Right atrium auricular region (tissue), 2 donors: ENCODE data around the gene CT47A7. TPM values are rescaled to one million over a fixed set of nuclear protein-coding genes. Genes with fewer than 3 reads are reported as not detected.
"Not testable (repeated sequence)": the region's sequence is repeated elsewhere in the genome, so short reads cannot be mapped to it uniquely, and the experiment has no call there.

Source experiments
- DNase-seq: peaks from one replicate; pipeline ENCODE4 v3.0.0-alpha.2; 2019; ENCODE audit warnings: low spot score
- H3K27ac ChIP-seq, 2 donors: fragments of 200-600 bp; sonication (generic); 1 replicate in 1 of 2; 2 replicates in 1 of 2; pipeline ENCODE4 v1.5.1; 2016 to 2019
- H3K27me3 ChIP-seq, 2 donors: fragments of 200-600 bp; sonication (generic); one replicate each; pipeline versions ENCODE4 v1.5.1 to v1.6.0; 2017 to 2019
- H3K36me3 ChIP-seq: fragments of 200-600 bp; sonication (generic); one replicate; pipeline ENCODE4 v1.5.1; 2016
- H3K4me1 ChIP-seq, 2 donors: fragments of 200-600 bp; sonication (generic); one replicate each; pipeline versions ENCODE4 v1.5.1 to v1.6.0; 2017 to 2019
- H3K4me3 ChIP-seq, 2 donors: fragments of 200-600 bp; sonication (generic); 1 replicate in 1 of 2; 2 replicates in 1 of 2; pipeline ENCODE4 v1.5.1; 2017 to 2019; ENCODE audit warnings: mild to moderate bottlenecking in 1 of 2, moderate library complexity in 1 of 2
- H3K9me3 ChIP-seq, 2 donors: fragments of 200-600 bp; sonication (generic); one replicate each; pipeline ENCODE4 v1.5.1; 2019
- total RNA-seq, 2 donors: library from RNA; depleted of rRNA; stranded (reverse); fragments of >200 nt; gene quantifications; one replicate each; pipeline ENCODE4 v1.1.0, GENCODE V29; 2016
- TF ChIP-seq, protein P1 (sequence below), 2 donors: fragments of 200-600 bp; sonication (generic); IDR thresholded peaks; one replicate each; pipeline ENCODE4 v1.5.1; 2019; ENCODE audit warnings: antibody characterized with exemption in 2 of 2

The CT47A7 gene
- total RNA-seq = not detected

DNA sequence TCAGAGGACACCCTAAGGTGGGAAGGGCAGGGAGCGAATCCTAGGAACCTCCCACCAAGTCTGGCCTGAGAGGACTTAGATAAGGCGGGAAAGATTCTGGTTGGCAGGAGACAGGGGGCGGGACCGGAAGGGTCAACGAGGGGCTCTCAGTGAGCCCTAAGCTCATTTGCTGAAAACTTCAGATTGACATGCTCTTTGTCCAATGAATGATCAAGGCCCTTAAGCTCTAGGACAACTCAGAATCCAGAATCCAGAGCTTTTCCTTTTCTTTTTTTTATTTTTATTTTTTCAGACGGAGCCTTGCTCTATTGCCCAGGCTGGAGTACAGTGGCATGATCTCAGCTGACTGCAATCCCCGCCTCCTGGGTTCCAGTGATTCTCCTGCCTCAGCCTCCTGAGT, at the start of gene CT47A7:
Gene CT47A7, minus strand, starts transcription at position 101 of the 400 bp plus-strand sequence. CDS start 255 bp downstream, outside the sequence.
- not testable (repeated sequence) for H3K27me3 ChIP-seq, H3K4me3 ChIP-seq, DNase-seq, H3K27ac ChIP-seq, H3K4me1 ChIP-seq, H3K9me3 ChIP-seq, H3K36me3 ChIP-seq

DNA sequence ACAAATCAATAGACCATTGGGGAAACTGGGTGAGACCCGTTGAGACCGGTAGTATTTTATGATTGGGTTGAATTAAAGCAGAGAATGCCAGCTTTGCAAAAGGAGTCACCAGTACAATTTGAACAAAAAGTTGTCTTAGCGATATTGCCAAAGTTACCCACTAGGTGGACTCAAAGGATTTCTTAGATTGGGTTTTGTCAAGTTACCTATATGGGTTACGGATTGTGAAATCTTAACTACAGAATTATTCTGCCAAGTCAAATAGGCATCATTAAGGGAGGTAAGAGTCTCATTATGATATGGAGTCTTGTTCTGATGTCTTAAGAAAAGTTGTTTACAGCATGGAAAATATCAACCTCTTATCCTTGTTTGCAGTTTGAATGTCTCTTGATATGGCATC, 44.2 kb upstream of the CT47A7 start:
- no peak for DNase-seq
- Histone ChIP-seq H3K9me3 (no peaks in the 10 kb centered on the region), H3K36me3 (no peaks in the 10 kb centered on the region), H3K27me3 (no peaks in the 10 kb centered on the region), H3K27ac (no peak overlapping the region), H3K4me1 (no peaks in the 10 kb centered on the region), H3K4me3 (no peak overlapping the region)
- TF ChIP-seq, protein P1, sequence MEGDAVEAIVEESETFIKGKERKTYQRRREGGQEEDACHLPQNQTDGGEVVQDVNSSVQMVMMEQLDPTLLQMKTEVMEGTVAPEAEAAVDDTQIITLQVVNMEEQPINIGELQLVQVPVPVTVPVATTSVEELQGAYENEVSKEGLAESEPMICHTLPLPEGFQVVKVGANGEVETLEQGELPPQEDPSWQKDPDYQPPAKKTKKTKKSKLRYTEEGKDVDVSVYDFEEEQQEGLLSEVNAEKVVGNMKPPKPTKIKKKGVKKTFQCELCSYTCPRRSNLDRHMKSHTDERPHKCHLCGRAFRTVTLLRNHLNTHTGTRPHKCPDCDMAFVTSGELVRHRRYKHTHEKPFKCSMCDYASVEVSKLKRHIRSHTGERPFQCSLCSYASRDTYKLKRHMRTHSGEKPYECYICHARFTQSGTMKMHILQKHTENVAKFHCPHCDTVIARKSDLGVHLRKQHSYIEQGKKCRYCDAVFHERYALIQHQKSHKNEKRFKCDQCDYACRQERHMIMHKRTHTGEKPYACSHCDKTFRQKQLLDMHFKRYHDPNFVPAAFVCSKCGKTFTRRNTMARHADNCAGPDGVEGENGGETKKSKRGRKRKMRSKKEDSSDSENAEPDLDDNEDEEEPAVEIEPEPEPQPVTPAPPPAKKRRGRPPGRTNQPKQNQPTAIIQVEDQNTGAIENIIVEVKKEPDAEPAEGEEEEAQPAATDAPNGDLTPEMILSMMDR (IDR thresholded peaks at IDR 0.05) = peak in 1 of 2 donors; percentile 27

DNA sequence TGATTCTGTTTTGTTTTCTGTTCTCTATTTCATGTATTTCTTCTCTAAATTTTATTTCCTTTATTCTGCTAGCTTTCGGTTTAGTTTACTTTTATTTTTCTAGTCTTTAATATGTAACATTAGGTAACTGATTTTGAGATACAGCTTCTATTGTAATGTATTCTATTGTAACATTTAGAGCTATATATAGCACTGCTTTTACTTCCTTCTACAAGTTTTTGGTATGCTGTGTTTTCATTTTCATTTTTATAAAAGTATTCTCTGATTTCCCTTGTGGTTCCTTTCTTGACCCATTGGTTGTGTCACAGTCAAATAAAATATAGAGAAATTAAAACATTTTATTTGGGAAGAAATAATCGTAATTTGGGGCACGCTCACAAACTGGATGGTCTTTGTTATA, 43.0 kb upstream of the CT47A7 start:
- Histone ChIP-seq H3K9me3 (no peaks in the 10 kb centered on the region), H3K4me1 (no peaks in the 10 kb centered on the region), H3K27me3 (no peaks in the 10 kb centered on the region), H3K4me3 (no peak overlapping the region), H3K36me3 (no peaks in the 10 kb centered on the region), H3K27ac (no peak overlapping the region)
- TF ChIP-seq, protein P1 (IDR thresholded peaks at IDR 0.05) = no peak
- DNase-seq = no peak

DNA sequence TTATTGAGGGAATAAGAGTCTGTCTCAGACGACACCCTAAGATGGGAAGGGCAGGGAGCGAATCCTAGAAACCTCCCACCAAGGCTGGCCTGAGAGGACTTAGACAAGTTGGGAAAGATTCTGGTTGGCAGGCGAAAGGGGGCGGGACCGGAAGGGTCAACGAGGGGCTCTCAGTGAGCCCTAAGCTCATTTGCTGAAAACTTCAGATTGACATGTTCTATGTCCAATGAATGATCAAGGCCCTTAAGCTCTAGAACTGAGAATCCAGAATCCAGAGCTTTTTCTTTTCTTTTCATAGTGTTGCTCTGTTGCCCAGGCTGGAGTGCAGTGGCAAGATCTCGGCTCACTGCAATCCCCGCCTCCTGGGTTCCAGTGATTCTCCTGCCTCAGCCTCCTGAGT, 29.3 kb upstream of the CT47A7 start, which contains the start of gene CT47A1:
Gene CT47A1, minus strand, starts transcription at position 101 of the 400 bp plus-strand sequence. CDS start 231 bp downstream, outside the sequence.
- not testable (repeated sequence) for H3K27me3 ChIP-seq, DNase-seq, H3K36me3 ChIP-seq, H3K9me3 ChIP-seq, H3K27ac ChIP-seq, H3K4me1 ChIP-seq, H3K4me3 ChIP-seq

Other genes with a start within 250 kb of the CT47A7 start
- gene CT47B1, start 80.7 kb downstream of the CT47A7 start, total RNA-seq = not detected
- gene CT47A11, start 19.4 kb downstream of the CT47A7 start, total RNA-seq = not detected
- gene CT47A10, start 14.6 kb downstream of the CT47A7 start, total RNA-seq = not detected
- gene CT47A9, start 9.7 kb downstream of the CT47A7 start, total RNA-seq = not detected
- not detected for gene CT47A8, start 4.9 kb downstream of the CT47A7 start, total RNA-seq
- gene CT47A6, start 4.9 kb upstream of the CT47A7 start, total RNA-seq = not detected
- not detected for gene CT47A5, start 9.7 kb upstream of the CT47A7 start, total RNA-seq
- not detected for gene CT47A4, start 14.6 kb upstream of the CT47A7 start, total RNA-seq
- gene CT47A3, start 19.5 kb upstream of the CT47A7 start, total RNA-seq = not detected
- not detected for gene CT47A2, start 24.3 kb upstream of the CT47A7 start, total RNA-seq
- not detected for gene CT47A1, start 29.2 kb upstream of the CT47A7 start, total RNA-seq
- gene GLUD2, start 91.0 kb upstream of the CT47A7 start, total RNA-seq = 1 to 10 TPM in 1 of 2 donors, under 1 TPM in 1; 0.59 to 1.4 TPM